Measurements from ENCODE around the gene MORC2.

Gene MORC2

DNA sequence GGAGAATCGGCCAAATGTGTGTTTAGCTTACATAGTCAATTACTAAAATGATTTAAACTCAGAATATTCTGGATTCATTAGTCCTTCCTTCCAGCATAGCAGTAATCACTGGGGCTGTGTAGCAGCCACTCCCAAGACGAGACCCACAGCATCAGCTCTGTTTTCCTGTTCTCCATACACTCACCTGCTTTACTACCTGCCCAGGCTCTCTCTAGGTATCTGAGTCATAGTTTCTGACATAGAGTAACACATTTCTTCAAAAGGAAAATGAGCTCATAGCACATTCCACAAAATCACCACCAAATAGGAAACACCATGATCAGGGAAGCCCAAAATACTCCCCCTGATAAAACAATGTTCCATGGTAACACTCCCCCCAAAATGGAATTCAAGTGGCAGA, 22.9 kb downstream of the MORC2 start:
- TF ChIP-seq CTCF (IDR thresholded peaks at IDR 0.05; ENCODE audit: borderline replicate concordance, extremely low read depth, low read length, poor library complexity, severe bottlenecking) (no peak), EZH2 (IDR thresholded peaks at IDR 0.05; ENCODE audit: borderline replicate concordance, low read depth, low read length, severe bottlenecking) (no peak)
- H3K36me3 ChIP-seq (ENCODE audit: insufficient read depth, low read length): peaks cover 91% of the 10 kb centered on the region
- H2AFZ ChIP-seq (ENCODE audit: low read depth, low read length): no peak overlapping the region
- no peak for DNase-seq
- H3K9ac ChIP-seq (ENCODE audit: low read depth, low read length): no peak overlapping the region
- no peak overlapping the region for H3K4me3 ChIP-seq (ENCODE audit: low read depth in 1 of 2, low read length in 2 of 2)
- ATAC-seq (ENCODE audit: insufficient read depth, low read depth): no peak
- no peaks in the 10 kb centered on the region for H3K4me1 ChIP-seq (ENCODE audit: insufficient read depth, low read length)
- H3K79me2 ChIP-seq (ENCODE audit: insufficient read depth, low read length): no peaks in the 10 kb centered on the region
- no peaks in the 10 kb centered on the region for H3K27me3 ChIP-seq (ENCODE audit: insufficient read depth, low read length, poor library complexity)
- no peaks in the 10 kb centered on the region; the same call in 1 of the 2 replicates for H4K20me1 ChIP-seq (ENCODE audit: insufficient read depth, low read length)
- no peak overlapping the region for H3K4me2 ChIP-seq (ENCODE audit: insufficient read depth, low read length)
- H3K27ac ChIP-seq (ENCODE audit: low read length): no peak overlapping the region
- H3K9me3 ChIP-seq (ENCODE audit: insufficient read depth, low read length, severe bottlenecking): no peaks in the 10 kb centered on the region

GRCh38 chr22:30944986-30945385, 23.6 kb downstream of the MORC2 start:
- Histone ChIP-seq H4K20me1 (ENCODE audit: insufficient read depth, low read length) (no peaks in the 10 kb centered on the region; the same call in 1 of the 2 replicates), H3K4me2 (ENCODE audit: insufficient read depth, low read length) (no peak overlapping the region), H3K4me3 (ENCODE audit: low read depth in 1 of 2, low read length in 2 of 2) (no peak overlapping the region), H3K27ac (ENCODE audit: low read length) (no peak overlapping the region), H2AFZ (ENCODE audit: low read depth, low read length) (no peak overlapping the region), H3K9me3 (ENCODE audit: insufficient read depth, low read length, severe bottlenecking) (no peaks in the 10 kb centered on the region), H3K4me1 (ENCODE audit: insufficient read depth, low read length) (no peaks in the 10 kb centered on the region), H3K79me2 (ENCODE audit: insufficient read depth, low read length) (no peaks in the 10 kb centered on the region), H3K36me3 (ENCODE audit: insufficient read depth, low read length) (peaks cover 91% of the 10 kb centered on the region), H3K9ac (ENCODE audit: low read depth, low read length) (no peak overlapping the region), H3K27me3 (ENCODE audit: insufficient read depth, low read length, poor library complexity) (no peaks in the 10 kb centered on the region)
- DNase-seq: no peak
- ATAC-seq (ENCODE audit: insufficient read depth, low read depth): no peak
- TF ChIP-seq CTCF (IDR thresholded peaks at IDR 0.05; ENCODE audit: borderline replicate concordance, extremely low read depth, low read length, poor library complexity, severe bottlenecking) (no peak), EZH2 (IDR thresholded peaks at IDR 0.05; ENCODE audit: borderline replicate concordance, low read depth, low read length, severe bottlenecking) (no peak)

GRCh38 chr22:30943368-30943767, 25.2 kb downstream of the MORC2 start:
- Histone ChIP-seq H4K20me1 (ENCODE audit: insufficient read depth, low read length) (no peaks in the 10 kb centered on the region; the same call in 1 of the 2 replicates), H3K36me3 (ENCODE audit: insufficient read depth, low read length) (peaks cover 88% of the 10 kb centered on the region)
- DNase-seq: peak; percentile 27

DNA sequence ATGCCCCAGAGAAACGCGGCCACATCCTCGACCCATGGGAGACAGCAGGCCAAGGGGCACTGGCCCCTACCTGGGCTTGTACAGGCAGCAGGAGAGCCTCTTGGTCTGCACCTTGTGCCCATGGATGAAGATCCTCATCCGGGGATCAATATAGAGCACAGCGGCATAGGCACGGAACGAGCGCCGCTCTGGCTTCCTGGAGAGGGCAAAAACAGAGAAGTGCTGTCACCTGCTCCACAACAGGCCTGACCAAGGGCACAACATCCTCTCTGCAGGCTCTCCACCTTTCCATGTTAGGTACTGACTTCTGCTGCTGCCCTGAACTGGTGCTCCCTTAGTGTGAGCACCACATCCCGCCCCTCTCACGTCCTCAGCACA, 27.2 kb downstream of the MORC2 start:
- DNase-seq (no peak), ATAC-seq (ENCODE audit: insufficient read depth, low read depth) (no peak)
- Histone ChIP-seq H3K79me2 (ENCODE audit: insufficient read depth, low read length) (no peaks in the 10 kb centered on the region), H4K20me1 (ENCODE audit: insufficient read depth, low read length) (no peaks in the 10 kb centered on the region; the same call in 1 of the 2 replicates), H3K9me3 (ENCODE audit: insufficient read depth, low read length, severe bottlenecking) (no peaks in the 10 kb centered on the region), H3K4me3 (ENCODE audit: low read depth in 1 of 2, low read length in 2 of 2) (no peak overlapping the region), H2AFZ (ENCODE audit: low read depth, low read length) (no peak overlapping the region), H3K9ac (ENCODE audit: low read depth, low read length) (no peak overlapping the region), H3K27ac (ENCODE audit: low read length) (no peak overlapping the region), H3K4me1 (ENCODE audit: insufficient read depth, low read length) (no peaks in the 10 kb centered on the region), H3K36me3 (ENCODE audit: insufficient read depth, low read length) (peaks cover 86% of the 10 kb centered on the region), H3K4me2 (ENCODE audit: insufficient read depth, low read length) (no peak overlapping the region), H3K27me3 (ENCODE audit: insufficient read depth, low read length, poor library complexity) (no peaks in the 10 kb centered on the region)
- TF ChIP-seq EZH2 (IDR thresholded peaks at IDR 0.05; ENCODE audit: borderline replicate concordance, low read depth, low read length, severe bottlenecking) (no peak), CTCF (IDR thresholded peaks at IDR 0.05; ENCODE audit: borderline replicate concordance, extremely low read depth, low read length, poor library complexity, severe bottlenecking) (no peak)

More at GRCh38 chr22:30943368-30943767, 25.2 kb downstream of the MORC2 start:
- Histone ChIP-seq H3K27me3 (ENCODE audit: insufficient read depth, low read length, poor library complexity) (no peaks in the 10 kb centered on the region), H3K4me2 (ENCODE audit: insufficient read depth, low read length) (no peak overlapping the region), H3K9me3 (ENCODE audit: insufficient read depth, low read length, severe bottlenecking) (no peaks in the 10 kb centered on the region), H3K79me2 (ENCODE audit: insufficient read depth, low read length) (no peaks in the 10 kb centered on the region), H3K4me3 (ENCODE audit: low read depth in 1 of 2, low read length in 2 of 2) (no peak overlapping the region), H3K9ac (ENCODE audit: low read depth, low read length) (no peak overlapping the region), H3K27ac (ENCODE audit: low read length) (no peak overlapping the region), H3K4me1 (ENCODE audit: insufficient read depth, low read length) (no peaks in the 10 kb centered on the region), H2AFZ (ENCODE audit: low read depth, low read length) (no peak overlapping the region)
- TF ChIP-seq EZH2 (IDR thresholded peaks at IDR 0.05; ENCODE audit: borderline replicate concordance, low read depth, low read length, severe bottlenecking): no peak
- ATAC-seq (ENCODE audit: insufficient read depth, low read depth): peak; percentile 72

Data from DND-41 (cell line).